DOHH2 (cell line): Measurements from ENCODE around the gene PDGFC.

ENCODE experiments used
- H3F3A ChIP-seq: fragments of 200-600 bp; sonication (generic), shearing (Covaris generic); 2 replicates; pipeline ENCODE4 v1.6.0; 2016; ENCODE audit warnings: antibody characterized with exemption, mild to moderate bottlenecking; ENCODE audit not compliant: control insufficient read depth, insufficient read depth
- H3K27ac ChIP-seq: fragments of 200-600 bp; sonication (generic); 2 replicates; pipeline ENCODE4 v1.5.1; 2014; ENCODE audit warnings: low read depth, mild to moderate bottlenecking, low read length, moderate library complexity
- H3K27me3 ChIP-seq: fragments of 200-600 bp; sonication (generic); 2 replicates; pipeline ENCODE4 v1.6.1; 2014; ENCODE audit warnings: mild to moderate bottlenecking, low read length, mixed read lengths; ENCODE audit not compliant: control insufficient read depth
- H3K36me3 ChIP-seq: fragments of 200-600 bp; sonication (generic); 2 replicates; pipeline ENCODE4 v1.6.1; 2014; ENCODE audit warnings: mild to moderate bottlenecking, low read length, moderate library complexity, mixed read lengths; ENCODE audit not compliant: control insufficient read depth
- H3K4me1 ChIP-seq: fragments of 200-600 bp; sonication (generic); 2 replicates; pipeline ENCODE4 v1.6.1; 2014; ENCODE audit warnings: mild to moderate bottlenecking, low read length, mixed read lengths; ENCODE audit not compliant: control insufficient read depth
- H3K4me2 ChIP-seq: fragments of 200-600 bp; sonication (generic); 2 replicates; pipeline ENCODE4 v1.6.0; 2014; ENCODE audit warnings: mild to moderate bottlenecking, low read length, moderate library complexity
- H3K4me3 ChIP-seq: fragments of 200-600 bp; sonication (generic); 2 replicates; pipeline ENCODE4 v1.5.1; 2014; ENCODE audit warnings: mild to moderate bottlenecking, low read length, mixed read lengths
- H3K79me2 ChIP-seq: fragments of 200-600 bp; sonication (generic); 2 replicates; pipeline ENCODE4 v1.6.1; 2014; ENCODE audit warnings: mild to moderate bottlenecking, low read length, mixed read lengths; ENCODE audit not compliant: control insufficient read depth
- H3K9me2 ChIP-seq: fragments of 200-600 bp; sonication (generic); replicated peaks from 2 replicates; pipeline ENCODE4 v1.6.1; 2014; ENCODE audit warnings: mild to moderate bottlenecking, low read length, mixed read lengths; ENCODE audit not compliant: control insufficient read depth
- H3K9me3 ChIP-seq: fragments of 200-600 bp; sonication (generic); 2 replicates; pipeline ENCODE4 v1.6.1; 2014; ENCODE audit warnings: antibody characterized with exemption, low read length, mixed read lengths; ENCODE audit not compliant: control insufficient read depth, insufficient read depth
- H4K20me1 ChIP-seq: fragments of 200-600 bp; sonication (generic); 2 replicates; pipeline ENCODE4 v1.6.0; 2014; ENCODE audit warnings: low read depth, mild to moderate bottlenecking, antibody characterized with exemption, low read length, moderate library complexity; ENCODE audit not compliant: control insufficient read depth, insufficient read depth
- CTCF ChIP-seq: fragments of 200-600 bp; sonication (generic); IDR thresholded peaks from one replicate; pipeline ENCODE4 v1.5.1; 2014; ENCODE audit warnings: antibody characterized with exemption, mild to moderate bottlenecking, low read depth, low read length; ENCODE audit not compliant: poor library complexity, severe bottlenecking
- EZH2phosphoT487 ChIP-seq: fragments of 200-600 bp; sonication (generic); IDR thresholded peaks from 2 replicates; pipeline ENCODE4 v1.6.1; 2017; ENCODE audit warnings: borderline replicate concordance, mild to moderate bottlenecking, antibody characterized with exemption, low read length, moderate library complexity, mixed read lengths

The PDGFC gene

DNA sequence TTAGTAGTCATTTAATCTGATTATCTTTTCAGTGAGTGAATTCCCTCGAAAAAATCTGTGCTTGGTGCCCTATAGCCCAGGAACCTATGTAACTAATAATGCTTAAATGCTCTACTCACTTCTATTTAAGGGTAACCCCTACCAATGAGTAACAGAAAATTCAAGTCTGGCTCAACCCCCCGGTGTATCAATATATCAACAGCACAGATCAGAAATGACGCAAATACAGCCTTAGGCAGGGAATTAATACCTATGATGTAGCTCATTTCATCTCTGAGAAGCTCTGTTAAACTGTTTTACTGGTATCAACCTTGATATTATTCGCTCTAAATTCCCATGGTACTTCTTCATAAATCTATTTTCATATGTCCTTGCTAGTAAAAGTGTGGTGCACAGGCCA is 28.6 kb downstream of the PDGFC start:
- Histone ChIP-seq H3K4me2 (no peak overlapping the region), H3K79me2 (no peaks in the 10 kb centered on the region), H3F3A (no peaks in the 10 kb centered on the region), H3K4me3 (no peak overlapping the region), H3K27ac (no peak overlapping the region), H3K27me3 (no peaks in the 10 kb centered on the region), H3K36me3 (no peaks in the 10 kb centered on the region), H4K20me1 (no peaks in the 10 kb centered on the region), H3K9me2 (no peaks in the 10 kb centered on the region), H3K4me1 (no peaks in the 10 kb centered on the region), H3K9me3 (no peaks in the 10 kb centered on the region)
- TF ChIP-seq EZH2phosphoT487: no peak
- TF ChIP-seq CTCF: no peak

DNA sequence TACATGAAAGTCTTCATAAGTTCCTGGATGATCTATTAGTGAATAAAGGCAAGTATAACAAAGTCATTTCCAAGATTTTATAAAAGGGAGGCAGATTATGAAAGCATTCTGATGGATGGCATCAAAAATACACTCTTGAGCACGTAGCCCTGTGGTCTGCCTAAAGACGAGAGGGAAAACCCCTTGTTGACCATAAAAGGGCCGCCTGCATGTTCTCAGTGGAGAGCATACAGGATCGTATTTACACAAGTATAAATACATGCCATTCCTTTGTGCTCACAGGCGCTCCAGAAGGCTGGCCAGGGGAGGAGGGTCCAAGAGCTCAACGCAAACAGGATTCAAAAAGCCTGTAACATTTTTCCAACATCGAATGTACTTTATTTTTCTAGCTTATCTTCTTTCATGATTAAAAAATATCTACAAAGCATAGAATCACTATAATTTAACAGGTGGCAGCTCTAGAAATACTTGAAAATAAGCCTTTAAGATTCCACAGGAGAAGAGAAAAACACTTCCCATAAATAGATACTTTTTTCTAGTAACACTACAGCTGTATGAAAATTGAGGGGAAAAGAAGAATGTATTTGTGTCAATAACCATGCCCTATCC is 29.6 kb downstream of the PDGFC start:
- Histone ChIP-seq H3K9me3 (no peaks in the 10 kb centered on the region), H3K36me3 (no peaks in the 10 kb centered on the region), H3K4me2 (no peak overlapping the region), H3K27me3 (no peaks in the 10 kb centered on the region), H3K4me3 (no peak overlapping the region), H3K79me2 (no peaks in the 10 kb centered on the region), H3K9me2 (no peaks in the 10 kb centered on the region), H4K20me1 (no peaks in the 10 kb centered on the region), H3K27ac (no peak overlapping the region), H3K4me1 (no peaks in the 10 kb centered on the region), H3F3A (no peaks in the 10 kb centered on the region)
- TF ChIP-seq CTCF (no peak), EZH2phosphoT487 (no peak)

GRCh38 chr4:156939801-156940200 is 31.8 kb downstream of the PDGFC start:
- H3K4me2 ChIP-seq: no peak overlapping the region
- H3K36me3 ChIP-seq: no peaks in the 10 kb centered on the region
- no peak overlapping the region for H3K4me3 ChIP-seq
- no peaks in the 10 kb centered on the region for H3F3A ChIP-seq
- H3K4me1 ChIP-seq: no peaks in the 10 kb centered on the region
- H3K27me3 ChIP-seq: no peaks in the 10 kb centered on the region
- H3K27ac ChIP-seq: no peak overlapping the region
- H4K20me1 ChIP-seq: no peaks in the 10 kb centered on the region
- H3K9me2 ChIP-seq: no peaks in the 10 kb centered on the region
- no peak for TF ChIP-seq EZH2phosphoT487
- TF ChIP-seq CTCF: no peak
- H3K79me2 ChIP-seq: no peaks in the 10 kb centered on the region
- no peaks in the 10 kb centered on the region for H3K9me3 ChIP-seq

DNA sequence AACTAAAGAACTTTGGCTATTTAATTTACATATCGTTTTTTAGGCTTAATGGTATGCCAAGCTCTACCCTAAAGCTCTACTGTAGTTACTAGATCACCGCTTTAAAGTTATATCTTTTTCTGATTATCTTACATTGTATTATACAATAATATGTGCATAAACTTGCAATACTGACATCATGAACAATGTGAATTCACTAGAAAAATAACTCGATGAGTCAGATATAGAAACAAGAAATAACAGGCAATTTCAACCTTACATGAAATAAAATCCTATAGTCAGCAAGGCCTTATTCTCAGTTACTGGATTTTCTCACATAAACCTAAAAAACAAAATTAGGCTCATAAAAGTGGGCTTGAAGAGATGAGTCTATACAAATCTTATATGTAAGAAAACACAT is 32.5 kb downstream of the PDGFC start:
- Histone ChIP-seq H3K4me1 (no peaks in the 10 kb centered on the region), H3K27ac (no peak overlapping the region), H4K20me1 (no peaks in the 10 kb centered on the region), H3K4me3 (no peak overlapping the region), H3K79me2 (no peaks in the 10 kb centered on the region), H3K36me3 (no peaks in the 10 kb centered on the region), H3K9me3 (no peaks in the 10 kb centered on the region), H3K27me3 (no peaks in the 10 kb centered on the region), H3K9me2 (no peaks in the 10 kb centered on the region), H3K4me2 (no peak overlapping the region), H3F3A (no peaks in the 10 kb centered on the region)
- TF ChIP-seq EZH2phosphoT487: no peak
- TF ChIP-seq CTCF: no peak
